ENCODE results near the gene SNRPB2. TPM values are rescaled to one million over a fixed set of nuclear protein-coding genes. Genes with fewer than 3 reads are reported as not detected.

The SNRPB2 gene
- total and polyA plus RNA-seq, 2 experiments from 2014 or later: 69.8 to 101 TPM

DNA sequence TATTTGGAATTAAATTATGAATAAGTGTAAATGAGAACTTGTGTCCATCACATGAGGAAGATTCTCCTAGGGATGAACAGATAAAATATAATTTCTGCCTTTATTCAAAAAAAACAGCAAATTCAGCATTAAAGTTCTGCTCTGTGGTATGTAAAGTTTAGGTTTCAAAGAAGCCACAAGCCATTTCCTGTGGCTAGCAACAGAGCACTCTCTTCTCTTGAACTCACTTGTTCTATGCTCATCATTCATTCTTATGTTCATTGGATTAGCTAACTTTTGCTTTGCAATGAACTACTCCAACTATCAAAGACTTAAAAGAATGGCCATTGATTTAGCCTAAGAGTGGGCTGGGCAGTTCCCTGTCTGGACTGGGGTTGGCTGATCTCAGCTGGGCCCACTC lies 20.8 kb upstream of the SNRPB2 start:
- no peak for TF ChIP-seq EZH2phosphoT487 (IDR thresholded peaks at IDR 0.05; ENCODE audit: insufficient read depth, low read depth)
- TF ChIP-seq EZH2 (IDR thresholded peaks at IDR 0.05; ENCODE audit: insufficient read depth, poor library complexity, severe bottlenecking): no peak
- no peak for DNase-seq
- no peak overlapping the region for H3K9ac ChIP-seq
- H3K9me2 ChIP-seq (ENCODE audit: insufficient read depth): no peaks in the 10 kb centered on the region
- no peaks in the 10 kb centered on the region for H3K4me1 ChIP-seq (ENCODE audit: insufficient read depth)
- H3K27me3 ChIP-seq (replicated peaks; ENCODE audit: insufficient read depth): peaks cover 5% of the 10 kb centered on the region; the same call in 1 of the 2 replicates
- no peaks in the 10 kb centered on the region for H3K9me3 ChIP-seq (ENCODE audit: low read depth)
- no peak overlapping the region for H2AFZ ChIP-seq
- H3K79me2 ChIP-seq (ENCODE audit: insufficient read depth): no peaks in the 10 kb centered on the region
- no peaks in the 10 kb centered on the region for H3F3A ChIP-seq (ENCODE audit: insufficient read depth)
- H3K4me3 ChIP-seq: no peak overlapping the region
- no peak overlapping the region for H3K4me2 ChIP-seq (ENCODE audit: unreplicated experiment)
- in situ Hi-C loops (cut with MboI): no loop called here
- H3K27ac ChIP-seq: no peak overlapping the region
- H4K20me1 ChIP-seq (ENCODE audit: insufficient read depth): no peaks in the 10 kb centered on the region
- H3K36me3 ChIP-seq (ENCODE audit: low read depth): no peaks in the 10 kb centered on the region

- H3K4me3 ChIP-seq: no peak overlapping the region
- H3K4me2 ChIP-seq (ENCODE audit: unreplicated experiment): no peak overlapping the region
- H3K9ac ChIP-seq: no peak overlapping the region
- WGBS, 2 experiments (ENCODE audit: low coverage in 1 of 2, low lambda C conversion rate in 2 of 2, missing lambda C conversion rate in 2 of 2): 56 to 62% methylated on average over 3 of the region's 3 CpGs
- no peaks in the 10 kb centered on the region for H3K9me3 ChIP-seq (ENCODE audit: low read depth)
- H3K36me3 ChIP-seq (ENCODE audit: low read depth): no peaks in the 10 kb centered on the region
- no peaks in the 10 kb centered on the region for H3K79me2 ChIP-seq (ENCODE audit: insufficient read depth)
- no peaks in the 10 kb centered on the region for H4K20me1 ChIP-seq (ENCODE audit: insufficient read depth)
- no peak for DNase-seq
- H3K27me3 ChIP-seq (replicated peaks; ENCODE audit: insufficient read depth): peaks cover 5% of the 10 kb centered on the region; the same call in 1 of the 2 replicates
- H3K9me2 ChIP-seq (ENCODE audit: insufficient read depth): no peaks in the 10 kb centered on the region
- TF ChIP-seq EZH2 (IDR thresholded peaks at IDR 0.05; ENCODE audit: insufficient read depth, poor library complexity, severe bottlenecking) (no peak), EZH2phosphoT487 (IDR thresholded peaks at IDR 0.05; ENCODE audit: insufficient read depth, low read depth) (no peak)
- H3F3A ChIP-seq (ENCODE audit: insufficient read depth): no peaks in the 10 kb centered on the region
- no peak overlapping the region for H3K27ac ChIP-seq
- no peaks in the 10 kb centered on the region for H3K4me1 ChIP-seq (ENCODE audit: insufficient read depth)
- H2AFZ ChIP-seq: no peak overlapping the region
- in situ Hi-C loops (cut with MboI): no loop called here
Measured at GRCh38 chr20:16710781-16711180, 19.0 kb upstream of the SNRPB2 start.

DNA sequence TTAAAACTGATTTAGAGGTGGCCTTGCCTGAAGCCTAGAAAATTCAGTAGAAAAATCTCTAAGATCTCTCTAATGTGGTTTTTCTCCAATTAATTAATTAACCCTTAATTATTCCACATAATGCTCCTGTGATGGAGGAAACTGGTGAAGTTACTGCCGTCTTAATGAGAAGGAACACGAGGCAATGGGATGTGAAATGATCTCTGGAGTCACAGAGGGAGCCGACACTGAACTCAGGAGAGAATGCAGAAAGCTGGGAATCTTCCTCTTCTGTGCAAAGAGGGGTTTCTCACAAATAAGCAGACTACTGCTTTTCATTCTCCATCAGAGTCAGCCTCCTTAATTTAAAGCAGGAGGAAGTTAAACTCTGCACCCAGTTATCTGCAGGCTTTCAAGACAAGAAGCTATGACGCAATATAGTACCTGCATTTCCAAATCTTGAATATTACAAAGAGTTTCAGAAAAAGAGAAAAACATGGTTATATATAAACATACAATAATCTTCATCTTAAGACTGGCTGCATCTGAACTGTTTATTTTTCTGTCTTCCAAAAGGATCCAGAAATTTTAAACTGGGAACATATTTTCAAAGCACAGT lies 18.1 kb upstream of the SNRPB2 start:
- in situ Hi-C loops (cut with MboI): no loop called here
- TF ChIP-seq EZH2 (IDR thresholded peaks at IDR 0.05; ENCODE audit: insufficient read depth, poor library complexity, severe bottlenecking): no peak
- TF ChIP-seq EZH2phosphoT487 (IDR thresholded peaks at IDR 0.05; ENCODE audit: insufficient read depth, low read depth): no peak
- H3K9me2 ChIP-seq (ENCODE audit: insufficient read depth): no peaks in the 10 kb centered on the region
- H3K9ac ChIP-seq: no peak overlapping the region
- no peaks in the 10 kb centered on the region for H4K20me1 ChIP-seq (ENCODE audit: insufficient read depth)
- H3K27me3 ChIP-seq (replicated peaks; ENCODE audit: insufficient read depth): peaks cover 5% of the 10 kb centered on the region; the same call in 1 of the 2 replicates
- no peak for DNase-seq
- H2AFZ ChIP-seq: no peak overlapping the region
- H3K9me3 ChIP-seq (ENCODE audit: low read depth): no peaks in the 10 kb centered on the region
- H3K4me3 ChIP-seq: no peak overlapping the region
- H3K36me3 ChIP-seq (ENCODE audit: low read depth): no peaks in the 10 kb centered on the region
- 17 to 21% methylated on average over 4 of the region's 4 CpGs for WGBS, 2 experiments (ENCODE audit: low coverage in 1 of 2, low lambda C conversion rate in 2 of 2, missing lambda C conversion rate in 2 of 2)
- no peak overlapping the region for H3K27ac ChIP-seq
- no peaks in the 10 kb centered on the region for H3K4me1 ChIP-seq (ENCODE audit: insufficient read depth)
- no peaks in the 10 kb centered on the region for H3F3A ChIP-seq (ENCODE audit: insufficient read depth)
- H3K79me2 ChIP-seq (ENCODE audit: insufficient read depth): no peaks in the 10 kb centered on the region
- H3K4me2 ChIP-seq (ENCODE audit: unreplicated experiment): no peak overlapping the region

GRCh38 chr20:16712511-16712947 lies 17.3 kb upstream of the SNRPB2 start:
- no peak overlapping the region for H3K4me3 ChIP-seq
- H3K27me3 ChIP-seq (replicated peaks; ENCODE audit: insufficient read depth): peaks cover 5% of the 10 kb centered on the region; the same call in 1 of the 2 replicates
- no peak overlapping the region for H3K27ac ChIP-seq
- no peaks in the 10 kb centered on the region for H3F3A ChIP-seq (ENCODE audit: insufficient read depth)
- no peaks in the 10 kb centered on the region for H4K20me1 ChIP-seq (ENCODE audit: insufficient read depth)
- no peak overlapping the region for H3K4me2 ChIP-seq (ENCODE audit: unreplicated experiment)
- H3K79me2 ChIP-seq (ENCODE audit: insufficient read depth): no peaks in the 10 kb centered on the region
- no peaks in the 10 kb centered on the region for H3K4me1 ChIP-seq (ENCODE audit: insufficient read depth)
- H3K9me3 ChIP-seq (ENCODE audit: low read depth): no peaks in the 10 kb centered on the region
- no peaks in the 10 kb centered on the region for H3K9me2 ChIP-seq (ENCODE audit: insufficient read depth)
- DNase-seq: no peak
- 10 to 18% methylated on average over 6 of the region's 6 CpGs for WGBS, 2 experiments (ENCODE audit: low coverage in 1 of 2, low lambda C conversion rate in 2 of 2, missing lambda C conversion rate in 2 of 2)
- in situ Hi-C loops (cut with MboI): no loop called here
- no peaks in the 10 kb centered on the region for H3K36me3 ChIP-seq (ENCODE audit: low read depth)
- no peak overlapping the region for H3K9ac ChIP-seq
- TF ChIP-seq EZH2phosphoT487 (IDR thresholded peaks at IDR 0.05; ENCODE audit: insufficient read depth, low read depth): no peak
- no peak for TF ChIP-seq EZH2 (IDR thresholded peaks at IDR 0.05; ENCODE audit: insufficient read depth, poor library complexity, severe bottlenecking)
- H2AFZ ChIP-seq: no peak overlapping the region

- in situ Hi-C loops (cut with MboI): no loop called here
- TF ChIP-seq EZH2 (IDR thresholded peaks at IDR 0.05; ENCODE audit: insufficient read depth, poor library complexity, severe bottlenecking) (no peak), EZH2phosphoT487 (IDR thresholded peaks at IDR 0.05; ENCODE audit: insufficient read depth, low read depth) (no peak)
- H3K9me2 ChIP-seq (ENCODE audit: insufficient read depth): no peaks in the 10 kb centered on the region
- H3K4me1 ChIP-seq (ENCODE audit: insufficient read depth): no peaks in the 10 kb centered on the region
- H3K36me3 ChIP-seq (ENCODE audit: low read depth): no peaks in the 10 kb centered on the region
- H3K9ac ChIP-seq: no peak overlapping the region
- H3K27me3 ChIP-seq (replicated peaks; ENCODE audit: insufficient read depth): peaks cover 5% of the 10 kb centered on the region; the same call in 1 of the 2 replicates
- no peaks in the 10 kb centered on the region for H3K79me2 ChIP-seq (ENCODE audit: insufficient read depth)
- DNase-seq: no peak
- H2AFZ ChIP-seq: no peak overlapping the region
- H3K9me3 ChIP-seq (ENCODE audit: low read depth): no peaks in the 10 kb centered on the region
- H3K4me2 ChIP-seq (ENCODE audit: unreplicated experiment): no peak overlapping the region
- no peaks in the 10 kb centered on the region for H3F3A ChIP-seq (ENCODE audit: insufficient read depth)
- H3K4me3 ChIP-seq: no peak overlapping the region
- H4K20me1 ChIP-seq (ENCODE audit: insufficient read depth): no peaks in the 10 kb centered on the region
- H3K27ac ChIP-seq: no peak overlapping the region
Measured at GRCh38 chr20:16713066-16713465, 16.8 kb upstream of the SNRPB2 start.
